NCI-H187 treated with DMSO at 0.1 percent for 48 hours (cell line): ENCODE measurements around the gene H2AZ1.
"Not testable (repeated sequence)": the region's sequence is repeated elsewhere in the genome, so short reads cannot be mapped to it uniquely, and the experiment has no call there.

ENCODE experiments used
- DNase-seq: peaks from one replicate; lab custom pipeline; 2025; lab: John Stamatoyannopoulos, UW

The H2AZ1 gene

DNA sequence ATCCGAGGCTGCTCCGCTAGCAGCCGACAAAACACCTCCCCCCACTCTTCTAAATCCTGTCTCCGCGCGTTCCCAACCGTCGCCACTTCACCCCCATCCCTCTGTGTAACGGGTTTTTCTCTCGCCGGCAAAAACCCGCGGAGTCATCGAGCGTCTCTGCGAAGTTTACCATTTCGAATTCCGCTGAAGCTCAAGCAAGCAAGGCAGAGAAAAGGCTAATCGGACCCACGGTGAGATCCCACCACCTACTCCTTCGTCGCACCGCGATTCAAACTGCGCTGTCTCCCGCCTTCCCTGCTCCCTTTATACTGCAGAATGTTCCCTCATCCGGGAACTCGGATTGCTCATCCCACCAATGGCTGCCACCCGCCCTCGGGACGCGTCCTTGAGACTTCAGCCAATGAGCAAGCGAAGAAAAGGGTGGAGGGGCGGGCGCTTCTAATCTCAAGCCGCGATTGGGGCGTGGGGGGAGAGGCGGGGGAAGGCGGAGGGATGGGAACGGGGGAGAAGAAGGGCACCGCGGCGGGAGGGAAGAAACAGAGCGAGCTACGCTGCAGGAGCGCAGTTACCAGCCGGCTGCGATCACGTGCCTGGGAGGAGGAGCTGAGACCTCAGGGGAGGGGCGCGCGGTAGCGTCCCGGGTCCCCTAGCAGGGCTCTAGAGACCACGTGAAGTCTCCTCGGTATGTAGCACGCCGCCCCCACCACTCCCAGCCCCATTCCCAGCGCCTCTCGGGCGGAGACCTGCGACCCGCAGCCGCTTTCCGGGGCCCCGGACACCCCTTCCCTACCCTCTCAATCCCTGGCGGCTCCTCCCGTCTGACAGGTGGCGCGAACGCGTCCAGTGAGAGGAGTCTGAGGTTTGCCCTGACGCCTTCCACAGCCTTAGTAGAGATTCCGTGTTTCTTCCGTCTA, at the start of gene H2AZ1:
Gene H2AZ1, minus strand, starts transcription at position 277 of the 914 bp plus-strand sequence. Its CDS starts 105 bp downstream, at position 172.
- DNase-seq = peak; percentile 80

DNA sequence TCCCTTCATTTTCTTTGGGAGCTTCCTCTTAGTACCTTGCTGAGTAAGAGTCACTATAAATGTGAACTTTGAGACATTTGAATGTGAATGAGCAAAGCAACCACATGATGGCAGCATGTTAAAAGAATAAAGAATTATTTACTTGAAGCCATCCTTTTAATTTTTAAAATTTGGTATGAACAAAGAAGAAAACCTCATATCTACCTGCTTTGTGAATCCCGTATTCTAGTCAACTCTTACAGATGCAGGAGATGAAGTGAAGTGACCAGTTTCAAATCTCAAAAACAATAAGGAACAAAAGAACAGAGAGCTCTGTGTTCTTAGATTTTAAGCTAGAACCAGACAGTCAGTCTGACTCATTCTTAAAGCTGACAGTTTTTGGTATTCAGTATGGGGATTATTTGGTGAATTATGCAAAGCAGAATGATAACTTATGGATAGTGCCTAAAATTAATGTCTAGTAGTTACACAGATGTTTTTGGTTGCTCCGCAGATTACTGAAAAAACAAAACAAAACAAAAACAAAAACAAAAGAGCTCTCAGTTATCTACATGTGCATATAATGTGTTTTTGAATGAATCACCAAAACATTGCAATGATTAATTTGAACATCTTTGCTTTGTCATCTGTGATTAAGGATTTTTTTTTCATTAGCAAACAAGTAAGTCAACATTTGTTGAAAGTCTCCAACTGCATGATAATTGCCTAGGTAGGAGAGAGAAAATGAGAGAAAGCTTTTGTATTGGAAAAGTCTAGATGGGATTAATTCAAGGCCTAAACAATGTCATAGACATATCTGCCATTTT, 48.2 kb upstream of the H2AZ1 start:
- DNase-seq = no peak

DNA sequence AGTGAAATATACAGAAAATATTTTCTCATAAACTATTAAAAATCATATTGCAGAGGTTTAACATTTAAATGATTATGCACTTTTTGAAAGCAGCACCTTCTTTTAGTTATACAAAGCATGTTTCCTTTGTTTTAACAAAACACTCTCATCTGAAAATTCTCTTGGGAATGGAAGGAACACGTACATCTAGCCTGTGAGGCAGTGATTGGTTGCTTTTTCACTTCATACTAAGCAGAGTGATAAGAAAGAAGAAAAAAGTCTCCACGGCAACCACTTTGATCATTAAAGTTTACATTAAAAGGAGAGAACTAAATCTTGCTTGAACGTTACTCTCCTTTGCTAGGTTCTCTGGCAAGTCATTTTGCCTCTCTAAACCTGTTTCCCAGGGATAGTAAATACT, 41.7 kb upstream of the H2AZ1 start:
- no peak for DNase-seq

DNA sequence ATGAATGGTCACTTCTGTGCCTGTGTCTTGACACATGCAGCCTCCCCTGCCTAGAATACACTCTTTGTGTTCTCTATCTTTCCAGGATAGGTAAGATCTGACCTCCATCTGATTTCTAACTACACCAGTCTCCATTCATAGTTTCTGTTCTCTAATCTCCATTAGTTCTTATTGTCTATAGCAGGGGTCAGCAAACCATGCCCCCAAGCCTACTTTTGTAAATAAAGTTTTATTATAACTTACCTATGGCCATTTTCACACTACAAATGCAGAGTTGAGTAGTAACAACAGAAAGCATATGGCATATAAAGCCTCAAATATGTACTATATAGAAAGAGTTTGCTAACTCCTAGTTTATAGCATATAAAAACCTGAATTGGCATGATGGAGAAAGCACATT, 37.6 kb upstream of the H2AZ1 start:
- no peak for DNase-seq

DNA sequence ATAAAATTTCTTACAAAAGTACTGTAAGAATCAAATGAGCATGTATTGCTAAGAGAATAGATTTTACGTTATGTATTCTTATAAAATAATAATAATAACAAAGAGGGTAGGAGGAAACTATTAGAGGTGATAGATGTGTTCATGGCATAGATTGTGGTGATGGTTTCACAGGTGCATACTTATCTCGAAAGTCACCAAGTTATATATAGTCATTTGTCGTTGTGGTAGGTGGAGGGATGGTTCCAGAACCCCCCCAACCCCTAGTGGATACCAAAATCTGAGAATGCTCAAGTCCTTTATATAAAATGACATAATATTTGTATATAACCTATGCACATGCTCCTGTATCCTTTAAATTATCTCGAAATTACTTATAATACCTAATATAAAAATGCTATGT, 36.7 kb upstream of the H2AZ1 start:
- no peak for DNase-seq

DNA sequence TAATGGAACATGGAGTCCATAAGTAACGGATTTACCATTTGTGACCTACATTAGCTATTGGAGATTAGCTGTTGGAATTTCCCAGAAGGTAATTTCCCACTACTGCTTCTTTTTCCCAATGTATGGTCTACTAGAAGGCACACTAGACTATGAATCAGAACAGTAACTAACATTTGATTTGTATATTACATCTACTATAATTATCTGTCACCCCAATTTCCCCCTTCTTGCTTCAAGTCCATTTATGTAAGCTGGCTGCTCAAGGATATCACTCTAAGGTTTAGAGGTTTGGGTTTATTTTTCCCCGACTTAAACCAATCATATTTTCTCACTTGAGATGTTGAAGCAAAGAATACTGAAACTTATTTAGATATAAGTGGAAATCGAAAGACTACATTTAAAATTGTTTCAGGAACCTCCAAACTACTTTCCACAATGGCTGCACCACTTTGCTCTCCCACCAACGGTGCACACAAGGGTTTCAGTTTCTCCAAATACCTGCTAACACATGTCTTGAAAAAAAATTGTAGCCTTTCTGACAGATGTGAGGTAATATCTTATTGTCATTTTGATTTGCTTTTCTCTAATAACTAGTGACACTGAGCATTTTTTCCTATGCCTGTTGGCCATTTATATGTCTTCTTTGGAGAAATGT, 33.3 kb upstream of the H2AZ1 start:
- no peak for DNase-seq

DNA sequence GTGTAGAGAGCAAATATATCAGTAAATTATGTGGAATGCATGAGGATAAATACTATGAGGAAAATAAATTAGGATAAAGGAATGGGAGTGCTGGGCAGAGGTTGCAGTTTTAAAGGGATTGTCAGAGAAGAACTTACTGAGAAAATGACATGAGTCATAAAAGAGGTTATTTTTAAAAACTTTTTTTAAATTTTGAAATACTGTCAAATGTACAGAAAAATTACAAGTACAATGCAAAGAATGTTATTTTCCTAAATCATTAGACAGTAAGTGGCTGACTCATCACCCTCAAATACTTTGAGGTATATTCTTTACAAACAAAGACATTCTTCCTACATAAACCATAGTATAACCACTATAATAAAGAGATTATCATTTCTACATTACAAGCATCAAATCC, 29.8 kb upstream of the H2AZ1 start:
- DNase-seq = no peak

DNA sequence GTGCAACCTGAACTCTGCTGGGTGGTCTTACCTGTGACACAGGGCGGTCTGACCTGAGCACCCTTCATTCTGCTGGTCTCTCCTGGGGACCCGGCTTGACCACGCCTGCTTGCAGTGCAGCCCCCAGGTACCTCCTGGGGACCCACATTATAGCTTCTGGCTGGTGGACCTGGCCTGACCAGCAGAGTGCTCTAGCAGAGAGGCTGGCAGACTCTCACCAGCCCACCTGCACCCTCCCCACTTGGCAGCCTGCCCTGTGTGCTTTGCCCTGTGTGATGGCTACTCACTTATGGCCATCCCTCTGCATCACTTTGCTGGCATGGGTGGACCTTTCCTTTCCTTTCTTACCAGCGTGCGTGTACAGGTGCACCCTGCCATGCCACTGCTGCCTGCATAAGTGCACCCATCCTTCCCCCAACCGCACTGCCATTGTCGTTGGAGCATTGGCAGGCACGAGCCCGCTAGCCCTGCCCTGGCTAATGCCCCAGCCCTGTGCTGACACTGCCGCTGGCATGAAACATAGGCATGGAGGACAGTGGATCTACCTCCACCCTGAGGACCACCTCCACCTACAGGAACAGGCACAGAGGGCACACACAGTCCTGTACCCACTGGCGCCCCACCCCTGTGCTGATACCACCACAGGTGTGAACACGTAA, 21.5 kb upstream of the H2AZ1 start:
- DNase-seq = no peak

DNA sequence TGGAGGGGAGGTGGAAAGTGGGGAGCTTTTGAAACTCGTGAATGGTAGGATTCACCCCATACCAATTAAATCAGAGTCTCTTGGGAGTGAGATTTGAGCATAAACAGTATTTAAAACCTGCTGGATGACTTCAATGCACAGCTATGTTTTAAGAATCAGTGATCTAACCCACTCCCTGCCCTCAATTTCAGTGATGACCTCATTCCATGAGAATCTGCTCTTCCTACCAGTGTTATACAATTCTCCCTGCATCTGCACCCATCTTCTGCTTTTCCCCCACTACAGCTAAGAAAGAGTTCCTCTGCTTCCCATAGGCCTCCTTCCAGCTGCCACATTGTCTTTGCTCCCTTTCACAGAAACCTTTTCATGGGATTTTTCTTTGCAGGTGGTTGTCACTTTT, 18.3 kb upstream of the H2AZ1 start:
- DNase-seq = no peak

DNA sequence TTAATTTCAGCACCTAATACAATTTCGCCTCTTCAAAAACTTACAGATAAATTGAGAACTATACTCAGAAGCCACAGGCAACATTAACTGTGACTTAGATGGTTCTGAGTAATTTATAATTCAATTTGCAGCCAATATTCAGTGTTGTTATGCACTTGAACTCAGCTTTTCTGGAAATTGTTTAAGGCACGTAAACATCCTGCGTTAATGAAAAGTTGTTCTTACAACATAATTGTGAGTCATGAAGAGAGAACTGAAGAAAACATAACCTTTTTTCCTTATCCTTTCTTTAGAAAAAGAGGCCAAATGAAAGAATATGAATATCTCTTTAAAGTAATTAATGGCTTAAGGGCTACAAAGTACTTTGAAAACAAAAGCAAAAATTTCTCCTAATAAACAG, 16.6 kb upstream of the H2AZ1 start:
- no peak for DNase-seq

DNA sequence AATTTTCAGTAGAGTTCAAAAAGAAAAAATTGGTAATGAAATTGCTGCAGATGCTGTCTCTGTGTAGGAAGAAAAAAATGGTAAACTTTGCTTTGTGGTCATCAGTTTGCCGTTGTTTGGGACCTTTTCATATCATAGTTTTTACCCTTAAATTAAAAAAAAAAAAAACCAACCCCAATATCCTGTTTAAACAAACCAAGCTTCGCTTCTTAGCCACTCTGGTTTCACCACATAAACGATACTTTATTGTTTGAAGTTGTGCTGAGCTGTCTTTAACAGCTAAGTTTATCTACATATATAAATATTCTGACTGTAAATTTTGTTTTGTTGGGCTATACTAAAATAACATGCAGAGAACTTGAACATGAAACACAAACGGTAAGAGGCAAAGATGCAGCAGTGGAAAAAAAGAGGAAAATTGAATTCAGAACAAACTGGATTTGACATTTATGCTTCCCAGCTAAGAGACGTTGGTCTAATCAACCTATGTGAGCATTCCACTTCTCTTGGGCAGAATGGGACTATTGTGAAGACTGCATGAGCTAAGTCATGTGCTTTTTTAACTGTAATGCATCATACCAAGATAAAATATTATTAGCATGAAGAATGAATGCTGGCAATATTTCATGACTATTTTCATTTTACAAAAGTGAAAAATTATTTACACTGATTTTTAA, 15.7 kb upstream of the H2AZ1 start:
- DNase-seq = no peak

DNA sequence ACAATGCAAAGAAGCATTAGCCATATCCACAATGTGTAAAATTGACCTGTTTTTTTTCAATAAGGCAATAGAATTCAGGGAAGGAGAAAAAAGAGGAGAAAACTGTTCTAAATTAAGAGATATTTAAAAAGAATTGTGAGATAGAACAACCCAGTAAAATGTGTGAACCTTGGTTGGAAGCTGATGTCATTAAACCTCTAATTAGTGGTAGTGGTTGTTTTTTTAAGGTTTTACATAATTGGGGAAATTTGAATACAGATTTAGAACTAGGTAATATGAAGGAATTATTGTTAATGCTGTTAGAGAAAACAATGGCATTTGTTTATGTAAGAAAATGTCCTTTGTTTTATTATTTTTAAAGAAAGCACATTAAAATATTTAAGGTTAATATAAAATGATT, 15.1 kb upstream of the H2AZ1 start:
- DNase-seq = no peak

DNA sequence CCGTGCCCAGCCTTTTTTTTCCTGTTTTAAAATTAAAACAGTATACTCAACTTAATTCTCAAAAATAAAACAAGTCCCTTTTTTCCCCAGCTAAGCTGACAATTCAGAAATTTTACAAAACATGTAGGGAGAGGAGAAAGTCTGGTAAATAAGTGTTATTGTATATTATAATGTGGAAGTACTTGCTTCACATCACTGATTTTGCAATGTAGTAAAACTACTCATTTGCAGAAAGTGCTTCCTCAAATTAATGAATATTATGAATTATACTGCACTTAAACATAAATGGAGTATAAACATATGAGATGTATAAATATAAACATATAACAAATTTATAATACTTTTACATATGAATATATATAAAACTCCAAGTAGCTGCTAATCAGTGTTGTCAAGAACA, 11.6 kb upstream of the H2AZ1 start:
- no peak for DNase-seq

DNA sequence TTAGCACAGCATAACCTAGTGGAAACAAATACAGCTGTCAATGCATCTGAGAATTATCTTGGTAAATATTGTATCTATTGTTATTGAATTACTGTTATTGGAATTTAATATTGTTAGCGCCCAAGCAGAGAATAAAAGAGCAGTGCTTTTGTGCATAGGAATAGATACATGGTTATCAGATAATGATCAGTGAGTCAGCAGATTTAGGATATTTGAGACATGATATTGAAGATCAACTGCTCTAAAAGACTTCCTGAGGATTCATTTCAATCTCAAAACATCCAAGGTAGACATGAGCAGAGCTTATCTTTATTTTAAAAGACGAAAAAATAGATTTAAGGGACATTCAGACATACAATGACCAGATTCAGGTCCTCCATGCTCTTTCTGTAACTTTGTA, 10.6 kb upstream of the H2AZ1 start:
- DNase-seq = no peak

DNA sequence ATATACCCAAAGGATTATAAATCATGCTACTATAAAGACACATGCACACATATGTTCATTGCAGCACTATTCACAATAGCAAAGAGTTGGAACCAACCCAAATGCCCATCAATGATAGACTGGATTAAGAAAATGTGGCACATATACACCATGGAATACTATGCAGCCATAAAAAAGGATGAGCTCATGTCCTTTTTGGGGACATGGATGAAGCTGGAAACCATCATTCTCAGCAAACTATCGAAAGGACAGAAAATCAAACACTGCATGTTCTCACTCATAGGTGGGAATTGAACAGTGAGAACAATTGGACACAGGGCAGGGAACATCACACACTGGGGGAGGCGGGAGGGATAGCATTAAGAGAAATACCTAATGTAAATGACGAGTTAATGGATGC, 8.1 kb upstream of the H2AZ1 start:
- not testable (repeated sequence) for DNase-seq

DNA sequence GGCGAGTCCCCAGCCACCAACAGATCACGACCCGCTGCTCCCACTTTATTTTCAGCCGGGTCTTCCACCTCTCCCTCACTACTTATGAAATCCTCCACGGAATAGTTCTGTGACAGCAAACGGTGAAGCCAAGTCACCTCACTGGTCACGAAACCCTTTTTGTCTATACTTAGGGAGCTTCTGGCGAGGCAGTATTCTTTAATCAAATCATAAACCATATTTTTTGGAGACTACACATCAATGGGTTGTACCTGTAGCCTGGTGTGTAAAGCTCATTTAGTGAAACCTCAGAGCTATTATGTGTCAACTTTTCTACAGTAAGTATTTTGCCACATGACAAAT, 809 bp upstream of the H2AZ1 start:
- no peak for DNase-seq

DNA sequence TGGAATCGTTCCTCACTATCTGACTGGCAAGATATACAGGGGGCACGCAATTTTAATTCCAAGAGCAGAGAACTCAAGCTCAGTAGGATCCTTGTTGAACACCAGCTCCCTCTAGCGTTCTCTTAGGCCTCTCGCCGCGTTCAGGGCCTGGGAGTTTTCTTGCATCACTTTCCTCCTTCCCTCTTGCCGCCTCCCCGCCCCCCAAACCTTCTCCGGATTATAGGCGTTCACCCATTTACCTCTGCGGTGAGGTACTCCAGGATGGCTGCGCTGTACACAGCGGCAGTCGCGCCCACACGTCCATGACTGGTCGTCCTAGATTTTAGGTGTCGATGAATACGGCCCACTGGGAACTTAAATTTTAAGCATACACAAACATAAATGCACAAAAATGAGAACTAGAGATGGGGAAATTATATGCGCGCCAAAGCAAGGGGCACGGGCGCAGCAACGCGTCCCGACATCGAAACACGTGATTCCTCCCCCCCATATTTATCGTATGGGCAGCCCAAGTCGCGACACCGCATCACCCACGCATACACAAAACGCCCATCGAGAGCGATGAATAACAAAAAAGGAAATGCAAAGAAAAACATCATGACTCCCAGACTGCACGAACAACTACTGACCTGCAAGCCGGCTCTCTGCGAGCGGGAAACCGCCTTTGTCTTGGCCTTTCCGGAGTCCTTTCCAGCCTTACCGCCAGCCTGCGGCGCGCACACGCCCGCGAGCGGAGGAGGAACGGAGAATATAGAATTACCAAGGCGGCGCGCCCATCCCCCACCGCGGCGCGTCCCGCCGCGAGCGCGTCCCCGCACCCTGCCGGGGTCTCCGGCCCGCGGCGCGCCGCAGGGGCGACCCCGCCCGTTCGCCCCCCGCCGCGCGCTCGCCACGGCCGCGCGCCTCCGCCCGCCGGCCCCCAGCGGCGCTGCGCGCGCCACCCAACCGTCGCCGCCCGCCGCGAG, 759 bp downstream of the H2AZ1 start:
- DNase-seq = peak; percentile 33

DNA sequence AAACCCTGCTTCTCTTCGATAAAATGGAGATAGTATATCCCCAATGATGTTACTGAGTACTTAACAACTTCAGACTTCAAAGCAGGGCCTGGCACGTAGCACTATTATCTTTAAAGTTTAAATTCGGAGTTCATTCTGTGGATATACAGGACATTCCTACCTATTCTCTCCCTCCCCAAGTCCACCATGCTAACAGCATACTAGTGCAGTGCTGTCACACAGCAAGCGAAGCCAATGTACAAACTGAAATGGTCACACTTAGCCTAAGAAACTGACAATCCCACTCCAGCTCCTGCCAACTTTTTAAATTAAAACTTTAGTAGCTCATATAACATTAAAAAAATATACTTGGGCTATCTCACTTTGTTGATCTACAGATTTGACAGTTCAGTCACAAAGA, 2.5 kb downstream of the H2AZ1 start:
- DNase-seq = no peak

DNA sequence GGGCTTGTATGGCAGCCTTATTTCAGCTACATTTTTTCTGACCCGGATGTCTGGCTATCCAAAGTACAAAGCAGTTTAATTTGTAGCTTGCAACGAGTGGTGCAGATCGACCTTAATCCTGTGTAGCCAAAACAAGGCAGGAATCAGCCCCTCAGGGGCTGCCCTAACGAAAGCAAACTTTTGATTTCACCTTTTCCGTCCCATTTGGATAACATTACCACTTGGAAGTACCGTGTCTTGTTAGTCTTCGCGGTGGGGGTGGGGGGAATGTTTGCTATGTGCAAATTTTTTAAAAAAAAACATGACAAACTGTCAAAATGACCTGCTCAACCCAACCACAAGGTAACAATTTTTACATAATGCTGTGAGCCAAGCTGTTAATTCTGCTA, 2.9 kb downstream of the H2AZ1 start:
- DNase-seq = no peak

DNA sequence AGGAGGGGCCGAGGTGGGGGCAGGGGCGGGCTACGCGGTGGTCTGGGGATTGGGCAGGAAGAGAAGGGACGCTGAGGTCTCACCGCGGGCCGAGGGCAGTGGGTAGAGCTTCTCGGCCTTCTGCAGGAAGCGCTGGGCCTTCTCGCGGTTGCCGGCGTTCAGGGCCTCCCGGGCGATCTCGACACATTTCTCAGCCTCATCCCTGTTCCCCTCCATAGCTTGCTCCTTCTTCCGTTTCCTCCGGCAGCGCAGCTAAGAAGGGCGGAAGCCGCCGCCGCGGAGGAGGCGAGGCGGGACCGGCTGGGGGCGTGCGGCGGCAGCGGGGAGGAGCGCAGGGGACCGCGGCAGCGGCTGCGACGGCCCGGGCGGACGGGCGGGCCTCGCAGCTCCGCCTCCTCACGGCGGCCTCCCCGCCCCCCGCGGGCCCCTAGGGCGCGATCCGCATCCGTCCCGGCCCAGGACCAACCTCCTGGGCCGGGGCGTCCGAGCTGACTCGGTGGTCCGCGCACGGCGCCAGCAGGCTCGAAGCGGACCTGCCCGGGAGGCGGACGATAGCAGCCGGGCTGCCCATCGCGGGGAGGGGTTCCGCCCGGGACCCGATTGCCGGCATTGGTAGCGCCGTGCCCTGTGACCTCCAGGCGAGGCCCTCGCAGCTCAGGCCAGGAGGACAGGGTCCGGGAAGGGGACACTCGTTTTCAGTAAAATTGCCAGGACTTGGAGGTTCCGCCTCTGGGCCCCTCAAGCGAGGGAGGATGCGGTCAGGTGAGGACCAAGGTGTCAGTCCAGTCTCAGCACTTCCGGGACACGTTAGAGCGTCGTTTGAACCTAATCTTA, 3.5 kb downstream of the H2AZ1 start, which contains the start of gene DNAJB14:
Gene DNAJB14, minus strand, starts transcription at position 263 of the 834 bp plus-strand sequence. Its CDS starts 47 bp downstream, at position 216.
- no peak for DNase-seq
